ENCODE data around the gene ZC3H14.

ZC3H14 gene

DNA sequence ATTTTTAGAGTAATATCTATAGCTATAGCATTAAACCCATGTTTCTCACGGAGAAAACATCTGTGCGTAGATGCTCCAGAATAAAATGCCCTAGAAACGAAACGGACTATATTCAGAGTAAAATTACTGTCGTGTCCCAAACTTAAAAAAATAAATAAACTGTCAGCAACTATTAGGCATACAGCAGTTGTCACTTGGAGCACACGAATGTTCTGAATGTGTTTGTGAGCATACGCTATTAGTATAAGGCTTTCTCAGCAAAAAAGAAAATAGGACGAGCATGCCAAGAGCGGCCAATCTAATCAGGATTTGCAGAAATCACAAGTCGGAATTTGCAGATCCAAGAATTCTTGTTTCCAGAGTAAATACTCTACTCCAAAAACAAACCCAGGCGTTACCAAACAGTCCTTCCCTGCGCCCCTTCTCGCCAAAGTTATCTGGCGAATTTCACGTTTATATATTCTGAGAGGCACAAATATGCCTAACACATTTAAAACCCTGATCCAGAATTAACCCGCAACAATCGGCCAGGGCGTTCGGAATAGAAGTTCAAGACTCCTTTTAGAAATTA lies 8.9 kb upstream of the ZC3H14 start:
- no peak for DNase-seq

DNA sequence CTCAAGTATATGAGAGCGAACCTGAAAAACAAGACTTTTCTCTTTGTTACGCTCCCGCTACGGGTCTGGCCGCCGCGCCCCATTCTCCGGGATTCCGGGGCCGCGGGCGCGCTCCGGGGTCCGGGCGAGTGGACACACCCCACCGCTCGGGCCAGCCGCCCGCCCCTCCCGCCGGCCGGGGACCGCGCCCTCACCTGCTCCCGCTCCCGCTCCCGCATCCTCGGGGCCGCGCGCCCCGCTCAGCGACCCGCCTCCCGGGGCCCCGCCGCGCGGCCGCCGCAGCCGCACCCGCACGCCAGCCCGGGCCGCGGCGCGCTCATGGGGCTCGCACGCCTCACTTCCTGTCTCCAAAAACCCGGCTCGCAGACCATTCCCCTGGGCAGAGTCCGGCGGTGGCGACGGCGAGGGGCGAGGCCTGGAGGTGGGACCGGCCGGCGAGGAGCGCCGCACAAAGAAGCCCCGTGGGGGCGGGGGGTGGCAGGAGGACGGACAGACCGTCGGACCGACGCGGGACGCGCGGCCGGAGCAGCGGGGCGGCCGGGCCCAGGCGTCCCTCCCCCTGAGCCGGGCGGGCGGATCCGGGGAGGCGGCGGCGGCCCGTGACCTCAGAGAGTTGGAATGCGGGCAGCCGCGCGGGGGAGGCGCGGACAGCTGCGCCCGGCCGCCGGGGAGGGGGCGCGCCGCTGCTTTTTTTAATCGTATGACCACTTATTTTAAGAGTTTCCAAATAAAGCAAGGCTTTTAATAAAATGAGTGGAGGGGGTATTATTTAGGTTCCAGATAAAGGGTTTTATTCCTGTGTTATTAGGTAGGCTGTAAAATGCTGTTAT lies 8.2 kb upstream of the ZC3H14 start, which contains the start of gene PTPN21:
TSS of gene PTPN21 (minus strand) at position 551 of the 830 bp plus-strand sequence. CDS start 4,590 bp downstream, outside the sequence.
- no peak for DNase-seq

DNA sequence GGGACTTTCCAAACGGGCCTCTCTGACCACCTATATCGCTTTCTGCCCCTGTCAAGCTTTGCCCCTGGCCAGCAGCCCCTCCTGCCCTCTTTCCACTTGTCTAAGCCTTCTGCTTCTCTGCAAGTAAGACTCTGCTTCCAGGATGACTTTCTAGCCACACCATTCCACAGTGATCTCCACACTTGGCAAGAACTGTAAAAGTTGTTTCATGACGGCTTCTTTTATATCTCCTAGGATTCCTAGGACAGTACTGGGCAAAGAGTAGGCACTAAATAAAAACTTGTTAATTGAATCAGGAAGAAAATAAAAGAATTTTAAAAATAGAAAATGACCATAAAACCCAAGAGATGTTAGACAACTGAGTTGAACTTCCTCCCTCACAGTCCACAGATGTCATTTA lies 6.3 kb upstream of the ZC3H14 start:
- no peak for DNase-seq

DNA sequence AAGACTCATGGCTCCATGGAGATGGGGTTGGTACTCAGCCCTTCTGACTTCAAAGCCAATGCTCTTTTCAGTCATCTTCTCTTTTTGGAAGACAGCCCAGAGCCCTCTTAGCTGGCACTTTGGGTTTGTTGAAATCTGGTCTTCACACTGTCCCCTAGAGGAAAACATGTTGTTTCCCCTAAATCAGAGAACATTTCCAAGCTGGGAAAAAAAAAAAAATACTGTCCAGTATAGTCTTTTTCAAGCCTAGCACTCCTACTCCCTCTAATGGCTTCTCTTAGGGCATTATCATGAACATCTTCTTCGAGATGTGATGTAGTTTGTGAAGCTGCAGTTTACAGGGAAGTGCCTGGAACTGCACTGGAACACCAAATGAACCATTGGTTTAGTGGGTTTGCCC lies 3.0 kb upstream of the ZC3H14 start:
- no peak for DNase-seq

DNA sequence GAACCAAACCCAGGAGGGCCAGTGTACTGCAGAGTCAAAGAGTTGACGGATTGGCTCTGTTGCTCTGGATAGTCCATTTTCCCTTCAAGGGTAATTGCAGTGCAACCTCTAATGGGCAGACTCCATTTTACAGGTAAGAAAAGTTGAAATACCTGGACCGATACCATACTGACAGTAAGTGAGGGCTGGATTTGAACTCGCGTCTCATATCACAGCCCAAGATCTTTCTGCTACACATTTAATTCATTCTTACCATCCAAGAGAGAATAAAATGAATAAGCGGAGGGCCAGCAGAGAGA lies 356 bp upstream of the ZC3H14 start:
- no peak for DNase-seq

DNA sequence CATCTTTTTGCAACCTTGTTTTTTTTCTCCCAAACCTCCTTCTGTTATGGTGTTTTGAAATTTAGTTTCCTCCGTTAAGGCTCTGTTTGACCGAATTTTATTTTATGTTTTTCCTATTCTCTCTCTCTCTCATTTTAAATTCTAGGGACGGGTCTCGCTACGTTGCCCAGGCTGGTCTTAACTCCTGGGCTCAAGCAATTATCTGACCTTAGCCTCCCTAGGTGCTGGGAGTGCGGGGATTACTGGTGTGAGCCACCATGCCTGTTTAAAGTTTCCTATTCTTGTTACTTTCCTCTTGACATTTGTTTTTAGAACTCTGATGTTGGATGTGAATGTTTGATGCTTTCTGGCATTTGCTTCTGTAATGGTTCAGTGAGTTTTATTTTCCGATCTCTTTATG lies 1.0 kb downstream of the ZC3H14 start:
- no peak for DNase-seq

DNA sequence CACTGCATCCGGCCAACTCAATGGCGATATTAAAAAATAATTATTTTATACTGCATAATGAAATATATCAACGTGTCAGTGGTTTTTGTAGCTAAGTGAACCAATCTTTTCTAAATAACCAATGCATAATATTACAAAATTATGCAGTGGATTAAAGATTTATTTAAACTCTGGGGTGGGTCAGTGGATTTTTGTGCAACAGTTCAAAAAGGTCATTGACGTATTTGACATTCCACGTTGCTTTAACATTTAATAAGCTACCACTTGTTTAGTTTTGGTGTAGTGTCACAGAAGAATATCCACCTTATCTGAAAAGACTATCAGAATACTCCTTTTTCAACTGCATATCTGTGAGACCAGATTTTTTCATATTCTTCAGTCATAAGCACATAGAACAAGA lies 2.6 kb downstream of the ZC3H14 start:
- no peak for DNase-seq

DNA sequence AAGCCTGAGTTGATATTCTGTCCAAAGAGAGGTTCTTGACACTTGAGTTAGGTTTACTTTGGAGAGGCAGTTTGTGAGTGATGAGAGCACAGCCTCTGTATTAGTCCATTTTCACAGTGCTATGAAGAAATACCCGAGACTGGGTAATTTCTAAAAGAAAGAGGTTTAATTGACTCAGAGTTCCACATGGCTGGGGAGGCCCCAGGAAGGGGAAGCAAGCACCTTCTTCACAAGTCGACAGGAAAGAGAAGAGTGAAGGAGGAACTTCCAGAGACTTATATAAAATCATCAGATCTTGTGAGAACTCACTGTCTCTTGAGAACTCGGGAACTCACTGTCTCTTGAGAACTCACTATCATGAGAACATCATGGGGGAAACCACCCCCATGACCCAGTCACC lies 5.4 kb downstream of the ZC3H14 start:
- no peak for DNase-seq

DNA sequence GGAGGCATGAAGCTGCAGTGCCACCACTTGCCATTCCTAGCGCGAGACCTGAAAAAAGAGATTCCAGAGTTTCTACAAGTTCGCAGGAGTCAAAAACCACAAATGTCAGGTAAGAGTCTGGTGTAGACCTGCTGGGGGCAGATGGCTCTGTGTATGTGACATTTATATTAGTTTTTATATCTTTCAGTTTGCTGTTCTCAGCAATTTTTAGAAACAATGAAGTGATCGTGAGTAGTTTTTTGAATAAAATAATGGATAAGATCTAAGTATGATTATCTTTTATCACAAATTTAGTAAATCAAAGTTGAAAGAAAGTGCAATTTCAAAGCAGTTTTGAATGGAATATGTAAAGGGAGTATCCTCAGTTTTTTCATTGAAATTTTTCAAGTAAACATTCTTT lies 9.3 kb downstream of the ZC3H14 start:
- DNase-seq, result no peak

DNA sequence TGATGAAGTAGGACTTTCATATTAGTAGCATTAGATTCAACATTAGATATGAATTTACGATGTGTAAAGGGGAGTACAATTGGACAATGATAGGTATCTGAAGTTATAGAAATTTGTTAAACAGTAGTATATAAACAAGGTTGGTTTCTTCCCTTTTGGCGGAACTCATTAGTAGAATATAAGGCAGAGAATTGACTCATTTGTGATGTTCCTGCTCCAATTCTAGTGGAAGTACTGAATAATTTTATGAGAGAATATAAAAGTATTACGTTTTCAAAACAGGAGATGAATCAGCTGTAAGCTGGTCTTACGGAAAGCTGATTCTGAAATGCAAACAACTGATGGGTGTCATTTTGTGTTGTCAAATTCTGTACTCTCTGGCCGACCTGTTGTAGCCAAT lies 13.4 kb downstream of the ZC3H14 start:
- DNase-seq, result no peak

DNA sequence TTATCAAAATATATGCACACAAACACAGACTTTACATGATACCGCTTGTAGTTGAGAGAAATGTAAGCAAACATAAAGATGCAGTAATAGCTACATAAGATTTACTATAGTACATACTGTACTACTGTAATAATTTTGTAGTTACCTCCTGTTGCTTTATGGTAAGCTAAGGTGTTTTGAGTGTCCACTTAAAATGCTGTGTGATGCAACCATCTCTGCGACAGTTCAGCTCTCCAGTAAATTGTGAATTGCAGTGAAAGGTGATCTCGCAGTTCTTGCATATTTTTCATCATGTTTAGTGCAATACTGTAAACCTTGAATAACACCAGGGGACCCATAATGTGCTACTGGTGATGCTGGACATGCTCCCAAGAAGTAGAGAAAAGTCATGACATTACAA lies 21.6 kb downstream of the ZC3H14 start:
- DNase-seq, result no peak

DNA sequence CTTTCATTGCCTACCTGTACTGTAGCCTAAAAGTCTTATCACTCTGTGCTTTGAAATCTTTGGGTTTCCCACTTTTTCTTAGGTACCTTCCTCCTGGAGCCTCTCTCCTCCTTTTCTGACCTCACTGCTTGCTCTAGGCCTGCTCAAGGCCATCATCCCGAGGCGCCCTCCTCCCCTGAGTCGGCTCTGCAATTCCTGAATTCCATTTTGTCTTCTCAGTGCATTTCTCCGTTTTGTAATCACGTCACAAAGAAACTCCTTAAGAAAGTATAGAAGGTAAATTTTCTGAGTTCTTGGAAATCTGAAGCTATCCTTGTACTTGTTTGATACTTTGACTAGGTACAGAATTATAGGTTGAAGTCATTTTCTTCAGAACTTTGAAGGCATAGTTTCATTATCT lies 25.2 kb downstream of the ZC3H14 start:
- no peak for DNase-seq

DNA sequence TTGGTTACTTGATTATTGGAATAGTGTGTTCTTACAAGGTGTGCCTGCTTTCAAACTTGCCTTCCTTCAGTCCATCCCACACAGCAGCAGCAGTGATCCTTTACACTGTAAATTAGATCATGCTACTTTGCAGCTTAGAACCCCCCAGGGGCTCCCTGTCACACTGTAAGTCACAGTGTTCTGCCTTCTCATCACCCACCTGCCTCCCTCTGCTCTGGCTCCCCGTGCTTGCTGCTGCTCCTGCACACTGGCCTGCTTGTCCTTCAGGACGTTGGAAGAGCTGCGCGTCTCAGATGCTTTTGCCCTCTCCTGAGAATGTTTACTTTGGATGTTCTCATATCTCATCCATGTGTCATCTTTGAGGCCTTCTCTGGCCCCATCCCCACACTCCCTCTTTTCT lies 27.3 kb downstream of the ZC3H14 start:
- DNase-seq, result no peak

DNA sequence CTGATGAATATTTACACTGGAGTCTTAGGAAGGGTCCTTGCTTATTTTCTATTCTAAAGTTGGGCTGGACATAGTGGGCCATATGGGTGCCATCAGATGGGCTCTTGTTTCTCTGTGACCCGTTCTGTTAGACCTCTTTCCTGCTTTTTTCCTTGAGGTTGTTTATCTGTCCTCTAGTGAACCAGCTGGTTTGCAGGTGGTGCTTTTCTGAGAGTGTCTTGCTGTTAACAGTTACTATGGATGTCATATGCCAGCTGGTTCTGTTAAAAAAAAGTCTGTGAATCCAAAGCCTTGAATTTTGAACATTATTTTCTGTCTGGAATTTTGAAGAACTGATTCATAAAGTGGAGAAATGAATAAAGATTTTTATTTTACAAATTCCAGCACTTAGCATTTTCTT lies 29.2 kb downstream of the ZC3H14 start:
- no peak for DNase-seq

DNA sequence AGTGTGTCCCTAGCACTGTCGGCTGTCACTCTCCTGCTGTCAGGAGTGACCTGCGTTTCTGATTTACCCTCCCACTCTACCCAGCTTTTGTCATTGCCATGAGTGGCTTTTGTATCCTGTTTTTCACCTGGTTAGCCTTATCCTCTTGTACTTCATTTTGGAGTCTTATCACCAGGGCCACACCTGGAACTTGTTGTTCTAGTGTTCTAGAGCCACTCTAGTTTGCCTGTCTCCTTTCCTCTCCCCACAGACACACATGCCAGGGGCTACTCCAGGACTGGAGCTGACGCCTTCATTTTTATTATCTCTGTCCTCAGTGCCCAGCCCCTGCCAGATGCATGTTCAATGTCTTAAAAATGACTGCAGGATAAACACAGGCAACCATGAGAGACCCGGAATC lies 34.2 kb downstream of the ZC3H14 start:
- DNase-seq, result no peak

DNA sequence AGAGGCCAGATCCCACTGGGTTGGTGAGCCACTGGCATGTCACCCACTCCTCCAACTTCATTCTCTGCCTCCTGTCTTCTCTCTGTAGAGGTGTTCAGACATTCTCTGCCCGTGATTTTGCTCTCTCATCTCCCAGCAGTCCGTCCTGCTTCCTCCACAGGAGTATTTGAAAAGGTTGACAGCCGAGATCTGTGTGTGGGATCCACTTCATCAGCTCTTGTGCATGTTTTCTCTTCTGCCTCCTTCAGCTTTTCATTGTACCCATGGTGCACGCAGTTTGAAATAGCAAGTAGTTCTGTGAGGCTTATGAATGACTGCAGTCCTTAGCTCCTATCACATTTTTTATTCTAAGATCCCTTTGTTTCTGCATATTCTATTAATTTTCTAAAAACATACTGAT lies 34.8 kb downstream of the ZC3H14 start:
- DNase-seq, result no peak

DNA sequence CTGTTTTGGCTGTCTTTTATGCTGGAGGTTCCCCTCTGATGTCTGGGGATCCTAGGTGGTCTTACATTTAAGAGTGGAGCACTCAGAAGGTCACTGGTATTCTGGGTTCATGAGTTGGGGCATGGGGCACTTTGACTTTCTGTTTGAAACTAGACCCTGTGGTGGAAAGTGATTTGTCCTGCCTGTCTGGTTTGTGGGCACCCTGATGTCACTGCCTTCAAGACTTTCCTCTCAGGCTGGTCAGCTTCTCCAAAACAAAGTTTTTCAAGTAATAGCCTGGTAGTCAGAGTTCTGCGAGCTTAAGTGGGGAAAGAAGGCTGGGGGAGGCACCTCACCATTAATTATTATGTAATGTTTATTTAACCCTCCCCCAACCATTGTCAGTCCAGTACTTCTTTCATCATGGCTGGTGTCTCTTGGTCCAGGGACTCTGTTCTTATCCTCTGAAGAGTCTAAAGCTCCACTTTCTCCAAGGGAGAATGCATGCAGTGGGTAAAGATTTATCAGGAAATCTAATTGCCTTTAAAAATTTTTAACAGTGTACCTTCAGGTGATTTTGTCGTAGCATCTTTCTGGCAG lies 35.3 kb downstream of the ZC3H14 start:
- DNase-seq, result no peak

DNA sequence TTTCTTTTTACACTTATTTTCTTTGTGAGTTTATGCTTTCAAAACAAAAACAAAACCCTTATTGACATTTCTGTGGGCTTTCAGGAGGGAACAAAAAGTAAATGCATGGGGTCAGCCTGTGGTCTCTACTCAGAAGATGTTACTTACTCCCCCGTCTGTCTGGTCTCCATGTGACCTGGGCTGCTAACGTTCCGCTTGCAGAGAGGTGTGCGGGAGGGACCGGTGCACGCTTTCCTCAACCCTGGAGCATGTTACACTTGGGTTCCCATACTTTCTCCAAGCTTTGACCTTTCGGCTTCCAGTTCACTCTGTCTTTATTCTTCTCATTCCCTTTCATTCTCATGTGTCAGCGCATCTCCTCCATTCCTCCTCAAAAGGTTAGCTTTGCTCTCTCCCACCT lies 36.5 kb downstream of the ZC3H14 start:
- no peak for DNase-seq

DNA sequence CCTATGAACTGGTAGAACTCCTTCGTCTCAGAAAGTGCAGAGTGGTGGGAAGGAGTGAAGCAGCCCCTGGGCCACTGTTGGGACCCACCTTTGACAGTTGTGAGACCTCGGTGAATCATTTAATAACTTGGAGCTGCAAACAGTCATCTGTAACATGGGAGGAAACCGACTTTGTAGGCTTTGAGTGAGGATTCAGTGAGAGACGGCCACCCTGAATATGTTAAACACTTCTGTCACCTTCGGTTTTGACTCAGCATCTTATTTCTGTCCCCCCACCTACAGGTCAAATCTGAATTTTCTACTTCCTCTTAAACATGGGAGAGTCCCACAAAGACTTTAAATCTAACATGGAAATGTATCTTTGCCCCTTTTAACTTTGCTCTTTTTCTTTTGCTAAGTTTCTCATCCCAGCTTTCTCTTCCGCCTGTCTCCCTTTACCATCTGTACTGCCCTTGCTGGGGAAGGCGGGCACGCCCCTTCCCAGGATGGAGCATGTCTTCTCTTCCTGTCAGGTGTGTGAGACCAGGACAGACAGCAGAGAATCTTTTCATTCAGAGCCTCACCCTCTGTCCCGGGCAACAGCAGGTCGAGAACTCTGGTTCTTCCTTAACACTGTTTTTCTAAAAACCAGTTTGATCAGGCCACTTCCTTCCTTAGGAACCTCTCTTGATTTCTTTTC lies 37.1 kb downstream of the ZC3H14 start:
- no peak for DNase-seq

DNA sequence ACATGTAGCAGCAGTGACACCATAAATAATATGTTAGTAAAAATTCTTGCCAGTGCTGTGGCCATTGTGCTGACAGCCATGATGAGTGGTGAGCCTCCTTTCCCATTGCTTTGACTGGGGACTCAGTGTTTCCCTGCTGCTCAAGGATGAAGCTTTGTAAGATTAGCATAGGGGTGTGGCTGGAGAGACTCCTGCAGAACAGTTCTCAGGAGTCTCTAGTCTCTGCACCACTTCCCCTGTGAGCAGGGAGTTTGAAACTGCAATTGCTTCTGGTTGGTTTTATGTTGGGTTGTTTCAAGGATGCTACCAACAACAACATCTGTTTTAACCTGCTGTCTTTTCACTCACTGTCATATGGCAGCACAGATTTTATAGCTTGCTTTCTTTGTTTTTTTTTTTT lies 41.4 kb downstream of the ZC3H14 start:
- DNase-seq, result no peak

DNA sequence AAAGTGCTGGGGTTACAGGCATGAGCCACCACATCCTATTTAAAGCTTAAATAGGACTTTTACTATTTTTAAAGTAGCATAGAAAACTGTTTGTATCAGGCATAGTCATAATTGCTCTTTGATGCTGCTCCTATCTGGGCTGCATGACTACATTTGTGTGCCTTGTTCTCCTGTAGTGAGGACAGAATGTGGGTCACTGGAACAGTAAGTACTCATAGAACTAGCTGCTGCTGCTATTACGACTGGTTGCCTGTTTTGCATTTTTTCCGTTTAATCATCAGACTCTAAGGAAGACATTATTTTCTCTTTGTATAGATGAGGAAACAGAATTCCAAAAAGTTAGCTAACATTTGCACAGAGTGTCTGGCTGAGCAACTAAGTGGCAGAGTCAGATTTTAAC lies 42.8 kb downstream of the ZC3H14 start:
- no peak for DNase-seq

DNA sequence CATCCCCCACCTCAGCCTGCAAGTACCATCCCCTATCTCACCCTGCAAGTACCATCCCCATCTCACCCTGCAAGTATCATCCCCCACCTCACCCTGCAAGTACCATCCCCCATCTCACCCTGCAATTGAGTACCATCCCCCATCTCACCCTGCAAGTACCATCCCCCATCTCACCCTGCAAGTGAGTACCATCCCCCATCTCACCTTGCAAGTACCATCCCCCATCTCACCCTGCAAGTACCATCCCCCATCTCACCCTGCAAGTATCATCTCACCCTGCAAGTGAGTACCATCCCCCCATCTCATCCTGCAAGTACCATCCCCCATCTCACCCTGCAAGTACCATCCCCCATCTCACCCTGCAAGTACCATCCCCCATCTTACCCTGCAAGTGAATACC lies 45.0 kb downstream of the ZC3H14 start:
- no peak for DNase-seq

DNA sequence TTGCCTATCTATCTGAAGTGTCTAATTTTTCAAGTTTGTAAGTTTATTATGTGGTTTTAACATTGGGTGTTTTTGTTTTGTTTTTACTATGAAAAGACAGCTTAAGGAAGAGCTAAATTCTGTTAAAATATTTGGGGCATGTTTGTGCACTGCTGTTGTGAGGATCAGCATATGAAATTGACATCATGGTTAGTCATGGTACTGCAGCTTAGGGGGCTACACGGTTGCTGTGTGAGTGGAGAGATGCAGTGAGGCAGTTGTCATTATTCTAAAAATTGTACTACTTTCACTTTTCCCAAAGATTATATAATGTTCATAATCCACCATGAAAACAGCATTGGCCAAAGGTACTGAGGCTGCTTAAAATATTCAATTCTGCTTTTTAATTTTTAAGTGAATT lies 49.0 kb downstream of the ZC3H14 start:
- DNase-seq, result no peak

DNA sequence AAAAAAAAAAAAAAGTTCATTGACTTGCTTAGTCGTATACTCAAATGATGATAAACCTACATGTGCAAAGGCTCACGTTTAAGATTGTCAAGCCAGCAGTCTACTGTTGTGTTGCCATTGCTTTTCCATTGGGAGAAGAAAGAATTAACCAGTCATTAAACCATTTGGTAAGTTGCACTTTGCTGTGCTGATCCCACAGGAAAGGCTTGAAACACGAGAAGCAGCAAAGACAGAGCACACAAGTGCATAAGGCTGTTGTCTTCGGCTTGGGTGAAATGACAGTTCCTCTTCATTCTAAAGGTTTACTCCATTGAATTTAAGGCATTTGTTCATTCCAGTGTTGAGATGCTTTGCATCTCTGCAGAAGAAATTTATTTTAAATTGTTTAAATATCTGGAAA lies 50.1 kb downstream of the ZC3H14 start:
- DNase-seq, result no peak

Measured in NCI-H1048 (cell line).